Testis (tissue), 3 donors: Measurements from ENCODE around the gene VSX1. TPM values are rescaled to one million over a fixed set of nuclear protein-coding genes. Genes with fewer than 3 reads are reported as not detected.

Experiments used
- DNase-seq: peaks from one replicate; pipeline ENCODE4 v3.0.0-alpha.2; 2019
- H3K27ac ChIP-seq, 2 donors: fragments of 200-600 bp; sonication (generic); one replicate each; pipeline ENCODE4 v1.5.1; 2019
- H3K27me3 ChIP-seq: fragments of 200-600 bp; sonication (generic); one replicate; pipeline ENCODE4 v1.5.1; 2019
- H3K36me3 ChIP-seq: fragments of 200-600 bp; sonication (generic); one replicate; pipeline ENCODE4 v1.5.1; 2017; ENCODE audit warnings: low read depth; ENCODE audit errors: missing control alignments
- H3K4me1 ChIP-seq: fragments of 200-600 bp; sonication (generic); one replicate; pipeline ENCODE4 v1.5.1; 2019
- H3K4me3 ChIP-seq, 2 donors: fragments of 200-600 bp; sonication (generic); one replicate each; pipeline ENCODE4 v1.5.1; 2017 to 2019
- H3K9me3 ChIP-seq: fragments of 200-600 bp; sonication (generic); one replicate; pipeline ENCODE4 v1.5.1; 2017
- CTCF ChIP-seq, 3 experiments: fragments of 450-650 bp in 2 of 3; fragments of 200-600 bp in 1 of 3; sonication (generic) in 1 of 3; IDR thresholded peaks; one replicate each; pipeline ENCODE4 v1.5.1; 2016 to 2019; ENCODE audit warnings: antibody characterized with exemption in 3 of 3, mild to moderate bottlenecking in 2 of 3, moderate library complexity in 1 of 3
- POLR2A ChIP-seq: fragments of 450-650 bp; IDR thresholded peaks from one replicate; pipeline ENCODE4 v1.6.1; 2017; ENCODE audit warnings: antibody characterized with exemption, mild to moderate bottlenecking, moderate library complexity
- WGBS, 2 donors: methylation state at CpG; one replicate each; pipeline ENCODE4 v1.1.5; 2018; 5-methylcytosine and 5-hydroxymethylcytosine counted together
- intact Hi-C: fragments of 100-400 bp; cut with DNase I; formaldehyde crosslinking; loops from one replicate; pipeline ENCODE4 v1.15.1; 2023; ENCODE audit warnings: low total_unique reads
- polyA plus RNA-seq: library from polyadenylated mRNA; stranded (reverse); fragments of 350-450 nt; fragmentation: Illumina TruSeq; extraction: RNeasy Lipid Tissue Mini Kit (QIAGEN cat#74804); gene quantifications from one replicate; pipeline ENCODE4 v1.2.3, GENCODE V29; 2014; ENCODE audit warnings: low read depth, low replicate concordance; ENCODE audit not compliant: insufficient read depth
- total RNA-seq, 2 donors: library from RNA; depleted of rRNA; stranded (reverse); fragments of >200 nt; gene quantifications; one replicate each; pipeline ENCODE4 v1.2.3, GENCODE V29; 2016

The VSX1 gene
- total and polyA plus RNA-seq, 3 donors from 2014 or later: 0.16 to 0.38 (median 0.37) TPM

- DNase-seq: peak; percentile 80
- H3K36me3 ChIP-seq: no peaks in the 10 kb centered on the region
- intact Hi-C loops: loop anchor here (10.0 kb wide), 1 partner anchor 1433 kb away; no protein-coding TSS in a partner anchor
- no peak for TF ChIP-seq CTCF (IDR thresholded peaks at IDR 0.05)
- no peak for TF ChIP-seq POLR2A
- peak within 1 kb of the TSS; percentile 79 to 88 for H3K4me3 ChIP-seq
- H3K27me3 ChIP-seq: no peaks in the 10 kb centered on the region
- H3K4me1 ChIP-seq: peaks cover 43% of the 10 kb centered on the region
- H3K27ac ChIP-seq: peak within 1 kb of the TSS; percentile 83 to 92
- H3K9me3 ChIP-seq: no peaks in the 10 kb centered on the region
- 0 to 1% methylated on average over 3 to 41 of the region's 56 CpGs for WGBS, 2 donors
Observed at GRCh38 chr20:25058051-25058846, 23.7 kb downstream of the VSX1 start, which contains the start of gene ACSS1. Gene ACSS1 (minus strand): TSS chr20:25058139. CDS start chr20:25058102, 37 bp downstream.

GRCh38 chr20:25057234-25058050 lies 24.5 kb downstream of the VSX1 start:
- Histone ChIP-seq H3K27me3 (no peaks in the 10 kb centered on the region), H3K4me1 (peaks cover 50% of the 10 kb centered on the region), H3K4me3 (peak overlapping the region; percentile 79 to 88), H3K27ac (peak overlapping the region; percentile 83 to 92), H3K9me3 (no peaks in the 10 kb centered on the region), H3K36me3 (no peaks in the 10 kb centered on the region)
- WGBS, 2 donors: 0% methylated on average over 5 to 70 of the region's 86 CpGs
- intact Hi-C loops: loop anchor here (10.0 kb wide), 1 partner anchor 1433 kb away; no protein-coding TSS in a partner anchor
- TF ChIP-seq CTCF (IDR thresholded peaks at IDR 0.05) (no peak), POLR2A (no peak)
- DNase-seq: peak; percentile 74

- WGBS, 2 donors: 2 to 3% methylated on average over 9 to 15 of the region's 24 CpGs
- intact Hi-C loops: loop anchor here (10.0 kb wide), 1 partner anchor 1432 kb away; no protein-coding TSS in a partner anchor
- no peaks in the 10 kb centered on the region for H3K9me3 ChIP-seq
- peak overlapping the region; percentile 79 to 88 for H3K4me3 ChIP-seq
- no peak for DNase-seq
- peaks cover 57% of the 10 kb centered on the region for H3K4me1 ChIP-seq
- H3K27me3 ChIP-seq: no peaks in the 10 kb centered on the region
- TF ChIP-seq CTCF (IDR thresholded peaks at IDR 0.05): no peak
- peak overlapping the region; percentile 83 to 92 for H3K27ac ChIP-seq
- no peaks in the 10 kb centered on the region for H3K36me3 ChIP-seq
Observed at GRCh38 chr20:25056690-25057233, 25.2 kb downstream of the VSX1 start.

- H3K4me1 ChIP-seq: peaks cover 64% of the 10 kb centered on the region
- intact Hi-C loops: loop anchor here (10.0 kb wide), 1 partner anchor 1431 kb away; no protein-coding TSS in a partner anchor
- peak overlapping the region in 1 of 2 donors; percentile 88 for H3K4me3 ChIP-seq
- peak overlapping the region; percentile 83 to 92 for H3K27ac ChIP-seq
- no peaks in the 10 kb centered on the region for H3K27me3 ChIP-seq
- 27 to 40% methylated on average over 8 of the region's 8 CpGs for WGBS, 2 donors
- H3K36me3 ChIP-seq: no peaks in the 10 kb centered on the region
- DNase-seq: peak; percentile 33
- TF ChIP-seq POLR2A (no peak), CTCF (IDR thresholded peaks at IDR 0.05) (no peak)
- H3K9me3 ChIP-seq: no peaks in the 10 kb centered on the region
Observed at GRCh38 chr20:25055711-25056495, 26.0 kb downstream of the VSX1 start.
